NB4 (cell line): ENCODE results near the gene CCL22.

Experiments used
- MAX ChIP-seq: IDR thresholded peaks from 2 replicates; pipeline ENCODE4 v1.6.1; 2011; ENCODE audit warnings: low read depth, low read length
- POLR2A ChIP-seq: IDR thresholded peaks from 2 replicates; pipeline ENCODE4 v1.6.1; 2011; ENCODE audit warnings: mild to moderate bottlenecking; ENCODE audit not compliant: insufficient read length; ENCODE audit errors: extremely low read depth
- TF ChIP-seq, protein P1 (sequence below): IDR thresholded peaks from one replicate; pipeline ENCODE4 v1.5.1; 2012; ENCODE audit warnings: low read depth, low read length

- TF ChIP-seq, protein P1, sequence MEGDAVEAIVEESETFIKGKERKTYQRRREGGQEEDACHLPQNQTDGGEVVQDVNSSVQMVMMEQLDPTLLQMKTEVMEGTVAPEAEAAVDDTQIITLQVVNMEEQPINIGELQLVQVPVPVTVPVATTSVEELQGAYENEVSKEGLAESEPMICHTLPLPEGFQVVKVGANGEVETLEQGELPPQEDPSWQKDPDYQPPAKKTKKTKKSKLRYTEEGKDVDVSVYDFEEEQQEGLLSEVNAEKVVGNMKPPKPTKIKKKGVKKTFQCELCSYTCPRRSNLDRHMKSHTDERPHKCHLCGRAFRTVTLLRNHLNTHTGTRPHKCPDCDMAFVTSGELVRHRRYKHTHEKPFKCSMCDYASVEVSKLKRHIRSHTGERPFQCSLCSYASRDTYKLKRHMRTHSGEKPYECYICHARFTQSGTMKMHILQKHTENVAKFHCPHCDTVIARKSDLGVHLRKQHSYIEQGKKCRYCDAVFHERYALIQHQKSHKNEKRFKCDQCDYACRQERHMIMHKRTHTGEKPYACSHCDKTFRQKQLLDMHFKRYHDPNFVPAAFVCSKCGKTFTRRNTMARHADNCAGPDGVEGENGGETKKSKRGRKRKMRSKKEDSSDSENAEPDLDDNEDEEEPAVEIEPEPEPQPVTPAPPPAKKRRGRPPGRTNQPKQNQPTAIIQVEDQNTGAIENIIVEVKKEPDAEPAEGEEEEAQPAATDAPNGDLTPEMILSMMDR: no peak
- TF ChIP-seq MAX: no peak
- no peak for TF ChIP-seq POLR2A
Observed at GRCh38 chr16:57389087-57389468, 30.5 kb downstream of the CCL22 start.
